Measurements from ENCODE around the gene LRRK1. TPM values are rescaled to one million over a fixed set of nuclear protein-coding genes. Genes with fewer than 3 reads are reported as not detected.
"Not testable (repeated sequence)": the region's sequence is repeated elsewhere in the genome, so short reads cannot be mapped to it uniquely, and the experiment has no call there.

The LRRK1 gene
- total RNA-seq, 2 donors from 2014 or later: 18.6 to 20.3 TPM

DNA sequence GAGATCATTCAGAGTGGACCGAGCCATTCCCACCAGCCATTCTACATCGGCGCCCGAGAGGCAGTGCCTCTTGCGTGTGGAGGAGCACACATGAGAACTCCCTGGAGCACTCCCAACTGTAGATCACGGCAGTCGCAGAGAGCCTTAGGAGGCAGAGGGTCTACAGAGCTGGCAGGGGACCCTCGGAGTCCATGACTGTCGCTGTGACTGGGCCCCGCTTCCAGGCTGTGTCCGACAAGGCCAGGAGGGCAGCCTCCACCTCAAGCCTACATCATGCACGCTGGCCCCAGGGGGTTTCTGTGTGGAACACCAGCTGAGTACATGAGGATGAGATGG is 173.7 kb downstream of the LRRK1 start:
- TF ChIP-seq, protein P1, sequence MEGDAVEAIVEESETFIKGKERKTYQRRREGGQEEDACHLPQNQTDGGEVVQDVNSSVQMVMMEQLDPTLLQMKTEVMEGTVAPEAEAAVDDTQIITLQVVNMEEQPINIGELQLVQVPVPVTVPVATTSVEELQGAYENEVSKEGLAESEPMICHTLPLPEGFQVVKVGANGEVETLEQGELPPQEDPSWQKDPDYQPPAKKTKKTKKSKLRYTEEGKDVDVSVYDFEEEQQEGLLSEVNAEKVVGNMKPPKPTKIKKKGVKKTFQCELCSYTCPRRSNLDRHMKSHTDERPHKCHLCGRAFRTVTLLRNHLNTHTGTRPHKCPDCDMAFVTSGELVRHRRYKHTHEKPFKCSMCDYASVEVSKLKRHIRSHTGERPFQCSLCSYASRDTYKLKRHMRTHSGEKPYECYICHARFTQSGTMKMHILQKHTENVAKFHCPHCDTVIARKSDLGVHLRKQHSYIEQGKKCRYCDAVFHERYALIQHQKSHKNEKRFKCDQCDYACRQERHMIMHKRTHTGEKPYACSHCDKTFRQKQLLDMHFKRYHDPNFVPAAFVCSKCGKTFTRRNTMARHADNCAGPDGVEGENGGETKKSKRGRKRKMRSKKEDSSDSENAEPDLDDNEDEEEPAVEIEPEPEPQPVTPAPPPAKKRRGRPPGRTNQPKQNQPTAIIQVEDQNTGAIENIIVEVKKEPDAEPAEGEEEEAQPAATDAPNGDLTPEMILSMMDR (IDR thresholded peaks at IDR 0.05): no peak
- no peak for TF ChIP-seq POLR2A (IDR thresholded peaks at IDR 0.05)
- TF ChIP-seq POLR2AphosphoS5 (IDR thresholded peaks at IDR 0.05): no peak
- no peak for DNase-seq (ENCODE audit: low spot score)
- Histone ChIP-seq H3K4me3 (no peak overlapping the region), H3K4me1 (replicated peaks) (no peaks in the 10 kb centered on the region), H3K9me3 (no peaks in the 10 kb centered on the region), H3K36me3 (no peaks in the 10 kb centered on the region), H3K27ac (no peak overlapping the region), H3K27me3 (replicated peaks; ENCODE audit: insufficient read depth) (no peaks in the 10 kb centered on the region)
- WGBS: 97% methylated on average over 12 of the region's 12 CpGs
- intact Hi-C loops (cut with DNase I): no loop called here

DNA sequence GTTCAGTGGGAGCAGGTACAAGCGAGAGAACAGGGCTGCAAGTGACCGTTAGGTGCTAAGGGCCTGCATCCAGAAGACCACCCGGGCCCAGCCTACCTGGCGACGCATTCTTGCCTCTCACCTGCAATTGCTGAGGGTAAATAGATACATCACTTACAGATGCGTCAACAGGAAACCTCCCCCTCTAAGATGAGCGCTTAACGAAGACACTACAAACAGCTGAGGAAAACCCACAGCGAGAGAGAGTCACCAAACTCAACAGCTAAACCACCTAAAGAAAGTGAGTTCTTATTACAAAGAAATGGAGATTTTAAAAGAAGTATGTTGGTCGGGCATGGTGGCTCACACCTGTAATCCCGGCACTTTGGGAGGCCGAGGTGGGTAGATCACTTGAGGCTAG is 174.8 kb downstream of the LRRK1 start:
- TF ChIP-seq POLR2A (IDR thresholded peaks at IDR 0.05) (no peak), POLR2AphosphoS5 (IDR thresholded peaks at IDR 0.05) (no peak)
- TF ChIP-seq, protein P1 (IDR thresholded peaks at IDR 0.05): no peak
- intact Hi-C loops (cut with DNase I): no loop called here
- no peaks in the 10 kb centered on the region for H3K36me3 ChIP-seq
- H3K27ac ChIP-seq: no peak overlapping the region
- no peak for DNase-seq (ENCODE audit: low spot score)
- whole genome bisulfite sequencing: 90% methylated on average over 12 of the region's 12 CpGs
- no peaks in the 10 kb centered on the region for H3K27me3 ChIP-seq (replicated peaks; ENCODE audit: insufficient read depth)
- no peaks in the 10 kb centered on the region for H3K4me1 ChIP-seq (replicated peaks)
- no peaks in the 10 kb centered on the region for H3K9me3 ChIP-seq
- H3K4me3 ChIP-seq: no peak overlapping the region

DNA sequence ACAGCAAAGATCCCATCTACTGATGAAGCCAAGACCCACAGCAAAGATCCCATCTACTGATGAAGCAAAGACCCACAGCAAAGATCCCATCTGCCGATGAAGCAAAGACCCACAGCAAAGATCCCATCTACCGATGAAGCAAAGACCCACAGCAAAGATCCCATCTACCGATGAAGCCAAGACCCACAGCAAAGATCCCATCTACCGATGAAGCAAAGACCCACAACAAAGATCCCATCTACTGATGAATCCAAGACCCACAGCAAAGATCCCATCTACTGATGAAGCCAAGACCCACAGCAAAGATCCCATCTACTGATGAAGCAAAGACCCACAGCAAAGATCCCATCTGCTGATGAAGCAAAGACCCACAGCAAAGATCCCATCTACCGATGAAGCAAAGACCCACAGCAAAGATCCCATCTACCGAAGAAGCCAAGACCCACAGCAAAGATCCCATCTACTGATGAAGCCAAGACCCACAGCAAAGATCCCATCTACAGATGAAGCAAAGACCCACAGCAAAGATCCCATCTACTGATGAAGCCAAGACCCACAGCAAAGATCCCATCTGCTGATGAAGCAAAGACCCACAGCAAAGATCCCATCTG is 176.7 kb downstream of the LRRK1 start:
- H3K36me3 ChIP-seq; intact Hi-C loops (cut with DNase I); H3K27me3 ChIP-seq (replicated peaks; ENCODE audit: insufficient read depth); H3K4me1 ChIP-seq (replicated peaks); H3K27ac ChIP-seq; H3K4me3 ChIP-seq; H3K9me3 ChIP-seq; DNase-seq (ENCODE audit: low spot score): not testable (repeated sequence)
- WGBS: 83% methylated on average over 6 of the region's 6 CpGs

DNA sequence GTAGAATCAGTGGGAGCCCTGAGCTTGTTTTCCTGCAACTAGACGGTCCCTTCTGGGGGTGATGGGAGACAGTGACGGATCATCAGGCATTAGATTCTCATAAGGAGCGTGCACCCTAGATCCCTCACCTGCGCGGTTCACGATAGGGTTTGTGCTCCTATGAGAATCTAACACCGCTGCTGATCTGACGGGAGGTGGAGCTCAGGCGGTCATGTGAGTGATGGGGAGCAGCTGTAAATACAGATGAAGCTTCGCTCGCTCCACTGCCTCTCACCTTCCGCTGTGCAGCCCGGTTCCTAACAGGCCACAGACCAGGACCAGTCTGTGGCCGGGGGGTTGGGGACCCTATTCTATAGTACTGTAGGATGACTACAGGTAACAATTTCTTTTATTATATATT is 178.0 kb downstream of the LRRK1 start:
- intact Hi-C loops (cut with DNase I): no loop called here
- Histone ChIP-seq H3K36me3 (no peaks in the 10 kb centered on the region), H3K27ac (no peak overlapping the region), H3K27me3 (replicated peaks; ENCODE audit: insufficient read depth) (no peaks in the 10 kb centered on the region), H3K9me3 (no peaks in the 10 kb centered on the region), H3K4me1 (replicated peaks) (no peaks in the 10 kb centered on the region), H3K4me3 (no peak overlapping the region)
- WGBS: 97% methylated on average over 14 of the region's 14 CpGs
- TF ChIP-seq POLR2A (IDR thresholded peaks at IDR 0.05) (no peak), POLR2AphosphoS5 (IDR thresholded peaks at IDR 0.05) (no peak)
- TF ChIP-seq, protein P1 (IDR thresholded peaks at IDR 0.05): no peak
- no peak for DNase-seq (ENCODE audit: low spot score)

DNA sequence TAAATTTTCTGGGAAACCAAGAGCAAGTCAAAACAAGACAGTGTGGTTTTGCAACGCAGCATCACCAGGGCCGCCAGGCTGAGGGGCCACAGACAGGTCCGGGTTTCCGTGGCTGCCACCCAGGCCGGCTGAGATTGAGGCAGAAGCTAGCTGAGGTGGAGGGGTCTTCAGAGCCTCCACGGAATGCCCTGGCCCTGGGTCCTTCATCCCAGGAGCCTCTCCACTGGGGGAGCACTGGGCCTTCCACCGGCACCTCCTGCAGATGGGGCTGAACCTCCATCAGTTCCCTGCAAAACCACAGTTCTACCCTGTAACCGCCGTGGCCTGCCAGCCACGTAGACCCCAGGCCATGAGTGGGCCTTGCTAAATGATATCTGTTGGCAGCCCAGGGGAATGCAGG is 180.0 kb downstream of the LRRK1 start:
- no peak for DNase-seq (ENCODE audit: low spot score)
- Histone ChIP-seq H3K36me3 (no peaks in the 10 kb centered on the region), H3K27ac (no peak overlapping the region), H3K4me3 (no peak overlapping the region), H3K27me3 (replicated peaks; ENCODE audit: insufficient read depth) (no peaks in the 10 kb centered on the region), H3K4me1 (replicated peaks) (no peaks in the 10 kb centered on the region), H3K9me3 (no peaks in the 10 kb centered on the region)
- 56% methylated on average over 10 of the region's 10 CpGs for WGBS
- TF ChIP-seq, protein P1 (IDR thresholded peaks at IDR 0.05): no peak
- TF ChIP-seq POLR2A (IDR thresholded peaks at IDR 0.05): no peak
- no peak for TF ChIP-seq POLR2AphosphoS5 (IDR thresholded peaks at IDR 0.05)
- intact Hi-C loops (cut with DNase I): no loop called here

Measured in prostate gland (tissue), 2 donors.